Retinal pigment epithelial cell (primary cell): ENCODE measurements around the gene EFCAB14.
"Not testable (repeated sequence)": the region's sequence is repeated elsewhere in the genome, so short reads cannot be mapped to it uniquely, and the experiment has no call there.

Experiments
- DNase-seq: peaks from one replicate; pipeline ENCODE4 v3.0.0-alpha.2; 2010; ENCODE audit warnings: low read depth
- H3K4me3 ChIP-seq: 2 replicates; pipeline ENCODE4 v1.5.1; 2011; ENCODE audit warnings: mild to moderate bottlenecking, low read length, control low read depth, moderate library complexity
- TF ChIP-seq, protein P1 (sequence below): conservative IDR thresholded peaks from 2 replicates; pipeline ENCODE4 v1.5.1; 2011; ENCODE audit warnings: low read depth, low read length, control low read depth, inconsistent platforms

Gene EFCAB14

DNA sequence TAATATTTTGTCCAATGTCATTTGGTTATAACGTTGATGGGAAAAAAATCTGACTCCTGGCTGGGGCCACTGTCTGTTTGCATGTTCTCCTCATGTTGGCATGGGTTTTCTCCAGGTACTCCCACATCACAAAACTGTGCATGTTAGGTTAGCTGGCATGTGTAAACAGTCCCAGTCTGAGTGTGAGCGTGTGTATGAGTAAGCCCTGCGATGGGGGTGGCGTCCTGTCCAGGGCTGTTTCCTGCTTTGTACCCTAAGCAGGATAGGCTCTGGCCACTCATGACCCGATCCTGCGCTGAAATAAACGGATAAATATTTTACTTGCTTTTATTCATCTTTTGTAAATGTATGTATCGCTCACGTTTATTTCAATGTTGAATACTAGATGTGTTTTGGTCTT is 13.5 kb downstream of the EFCAB14 start:
- TF ChIP-seq, protein P1, sequence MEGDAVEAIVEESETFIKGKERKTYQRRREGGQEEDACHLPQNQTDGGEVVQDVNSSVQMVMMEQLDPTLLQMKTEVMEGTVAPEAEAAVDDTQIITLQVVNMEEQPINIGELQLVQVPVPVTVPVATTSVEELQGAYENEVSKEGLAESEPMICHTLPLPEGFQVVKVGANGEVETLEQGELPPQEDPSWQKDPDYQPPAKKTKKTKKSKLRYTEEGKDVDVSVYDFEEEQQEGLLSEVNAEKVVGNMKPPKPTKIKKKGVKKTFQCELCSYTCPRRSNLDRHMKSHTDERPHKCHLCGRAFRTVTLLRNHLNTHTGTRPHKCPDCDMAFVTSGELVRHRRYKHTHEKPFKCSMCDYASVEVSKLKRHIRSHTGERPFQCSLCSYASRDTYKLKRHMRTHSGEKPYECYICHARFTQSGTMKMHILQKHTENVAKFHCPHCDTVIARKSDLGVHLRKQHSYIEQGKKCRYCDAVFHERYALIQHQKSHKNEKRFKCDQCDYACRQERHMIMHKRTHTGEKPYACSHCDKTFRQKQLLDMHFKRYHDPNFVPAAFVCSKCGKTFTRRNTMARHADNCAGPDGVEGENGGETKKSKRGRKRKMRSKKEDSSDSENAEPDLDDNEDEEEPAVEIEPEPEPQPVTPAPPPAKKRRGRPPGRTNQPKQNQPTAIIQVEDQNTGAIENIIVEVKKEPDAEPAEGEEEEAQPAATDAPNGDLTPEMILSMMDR, result no peak
- no peak overlapping the region for H3K4me3 ChIP-seq
- DNase-seq, result no peak

DNA sequence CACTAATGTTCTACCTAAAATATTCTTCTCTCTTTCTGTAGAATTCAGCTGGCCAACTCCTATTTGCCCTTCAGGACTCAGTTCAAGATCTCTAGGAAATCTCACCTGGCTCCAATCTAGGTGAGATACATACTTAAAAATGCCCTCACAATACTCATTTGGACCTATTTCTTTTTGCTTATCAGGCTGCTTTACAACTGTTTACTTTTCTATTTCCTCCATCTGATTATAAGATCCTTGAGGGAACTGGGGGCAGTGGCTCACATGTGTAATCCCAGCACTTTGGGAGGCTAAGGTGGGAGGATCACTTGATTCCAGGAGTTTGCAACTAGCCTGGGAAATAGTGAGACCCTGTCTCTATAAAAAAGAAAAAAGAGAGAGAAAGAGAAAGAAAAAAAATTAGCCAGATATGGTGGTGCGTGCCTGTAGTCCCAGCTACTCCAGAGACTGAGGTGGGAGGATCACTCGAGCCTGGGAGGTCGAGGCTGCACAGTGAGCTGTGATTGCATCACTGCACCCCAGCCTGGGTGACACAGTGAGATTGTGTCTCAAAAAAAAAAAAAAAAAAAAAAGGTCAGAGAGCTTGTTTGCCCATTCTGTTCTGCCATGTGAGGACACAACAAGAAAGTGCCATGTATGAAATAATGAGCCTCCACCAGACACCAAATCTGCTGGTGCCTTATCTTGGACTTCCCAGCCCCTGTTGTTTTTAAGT is 14.8 kb downstream of the EFCAB14 start:
- no peak overlapping the region for H3K4me3 ChIP-seq
- TF ChIP-seq, protein P1, result no peak
- no peak for DNase-seq

DNA sequence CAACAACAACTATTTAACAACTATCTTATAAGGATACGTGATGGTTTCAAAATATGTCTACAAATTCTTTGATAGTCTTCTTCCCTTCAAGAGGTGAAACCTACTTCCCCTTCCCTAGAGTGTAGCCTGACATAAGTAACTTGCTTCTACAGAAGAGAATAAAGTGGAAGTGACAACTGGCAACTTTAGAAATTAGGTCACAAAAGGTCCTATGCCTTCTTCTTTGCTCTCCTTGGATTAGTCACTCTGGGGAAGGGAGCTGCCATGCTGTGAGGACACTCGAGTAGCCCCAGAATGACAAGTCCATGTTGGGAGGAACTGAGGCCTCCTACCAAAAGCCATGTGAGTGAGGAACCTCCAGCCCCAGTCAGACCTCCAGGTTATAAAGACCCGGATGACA is 19.2 kb downstream of the EFCAB14 start:
- H3K4me3 ChIP-seq, result no peak overlapping the region
- TF ChIP-seq, protein P1, result no peak
- no peak for DNase-seq

DNA sequence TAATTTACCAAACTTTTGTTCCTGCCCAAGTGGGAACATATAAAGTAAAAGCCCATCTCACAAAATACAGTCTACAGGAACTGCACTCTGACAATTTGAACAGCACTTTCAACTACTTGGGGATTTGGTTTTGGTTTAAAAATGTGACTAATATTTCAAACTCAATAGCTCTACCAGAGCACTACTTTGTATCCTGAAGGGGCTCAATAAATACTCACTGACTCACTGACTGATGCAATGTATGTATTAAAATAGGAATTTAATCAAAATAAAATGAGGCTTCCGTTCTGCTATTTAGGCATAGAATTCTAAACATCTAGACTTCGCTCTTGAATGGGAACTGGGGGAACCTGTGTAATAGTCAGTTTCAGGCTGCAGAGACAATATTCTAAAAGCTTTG is 21.9 kb downstream of the EFCAB14 start:
- DNase-seq, result no peak
- no peak overlapping the region for H3K4me3 ChIP-seq
- TF ChIP-seq, protein P1, result no peak

DNA sequence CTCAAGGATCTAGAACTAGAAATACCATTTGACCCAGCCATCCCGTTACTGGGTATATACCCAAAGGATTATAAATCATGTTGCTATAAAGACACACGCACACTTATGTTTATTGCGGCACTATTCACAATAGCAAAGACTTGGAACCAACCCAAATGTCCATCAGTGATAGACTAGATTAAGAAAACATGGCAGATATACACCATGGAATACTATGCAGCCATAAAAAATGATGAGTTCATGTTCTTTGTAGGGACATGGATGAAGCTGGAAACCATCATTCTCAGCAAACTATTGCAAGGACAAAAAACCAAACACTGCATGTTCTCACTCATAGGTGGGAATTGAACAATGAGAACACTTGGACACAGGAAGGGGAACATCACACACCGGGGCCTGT is 24.2 kb downstream of the EFCAB14 start:
- not testable (repeated sequence) for DNase-seq, H3K4me3 ChIP-seq

DNA sequence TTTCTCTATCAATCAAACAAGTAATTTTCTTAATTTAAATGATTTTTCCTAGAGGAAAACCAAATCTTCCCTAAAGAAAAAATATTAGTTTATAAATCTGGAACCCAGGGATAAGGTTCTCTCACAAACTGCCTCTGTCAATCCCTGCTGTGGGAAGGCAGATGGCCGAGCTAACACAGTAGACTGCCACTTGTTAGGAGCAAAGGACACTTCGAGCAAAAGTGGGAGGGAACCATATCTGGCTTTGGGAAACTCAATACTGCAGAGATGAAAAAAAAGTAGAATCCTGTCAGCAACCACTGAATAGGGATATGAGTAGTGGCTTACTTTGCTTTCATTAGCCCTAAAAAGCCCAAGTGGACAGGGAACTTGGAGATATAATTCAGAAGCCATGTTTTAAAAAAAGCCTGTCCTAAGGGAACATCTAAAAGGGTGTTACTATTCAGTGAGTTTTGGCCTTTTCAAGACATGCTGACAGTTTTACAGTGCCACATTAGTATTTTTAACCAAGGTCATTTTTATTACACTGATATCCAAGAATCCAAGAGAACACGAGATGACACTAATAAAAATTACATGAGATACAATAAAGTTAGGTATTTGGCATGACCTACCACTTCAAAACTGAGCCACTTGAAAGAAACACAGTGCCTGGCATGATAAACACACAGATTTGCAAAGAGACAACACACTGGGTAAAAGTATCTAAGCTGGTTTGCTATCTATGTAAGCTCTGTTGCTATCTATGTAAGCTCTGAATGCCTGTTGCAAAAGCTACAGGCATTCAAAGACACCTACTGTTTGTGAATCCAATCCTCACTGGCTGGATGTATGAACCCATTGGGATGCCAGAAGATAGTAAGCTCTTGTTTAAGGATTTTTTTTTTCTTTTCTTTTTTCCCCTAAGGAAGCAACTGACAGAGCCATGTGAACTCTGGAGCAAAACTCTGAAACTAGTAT is 25.8 kb downstream of the EFCAB14 start:
- no peak for DNase-seq
- H3K4me3 ChIP-seq, result no peak overlapping the region
- TF ChIP-seq, protein P1, result no peak

DNA sequence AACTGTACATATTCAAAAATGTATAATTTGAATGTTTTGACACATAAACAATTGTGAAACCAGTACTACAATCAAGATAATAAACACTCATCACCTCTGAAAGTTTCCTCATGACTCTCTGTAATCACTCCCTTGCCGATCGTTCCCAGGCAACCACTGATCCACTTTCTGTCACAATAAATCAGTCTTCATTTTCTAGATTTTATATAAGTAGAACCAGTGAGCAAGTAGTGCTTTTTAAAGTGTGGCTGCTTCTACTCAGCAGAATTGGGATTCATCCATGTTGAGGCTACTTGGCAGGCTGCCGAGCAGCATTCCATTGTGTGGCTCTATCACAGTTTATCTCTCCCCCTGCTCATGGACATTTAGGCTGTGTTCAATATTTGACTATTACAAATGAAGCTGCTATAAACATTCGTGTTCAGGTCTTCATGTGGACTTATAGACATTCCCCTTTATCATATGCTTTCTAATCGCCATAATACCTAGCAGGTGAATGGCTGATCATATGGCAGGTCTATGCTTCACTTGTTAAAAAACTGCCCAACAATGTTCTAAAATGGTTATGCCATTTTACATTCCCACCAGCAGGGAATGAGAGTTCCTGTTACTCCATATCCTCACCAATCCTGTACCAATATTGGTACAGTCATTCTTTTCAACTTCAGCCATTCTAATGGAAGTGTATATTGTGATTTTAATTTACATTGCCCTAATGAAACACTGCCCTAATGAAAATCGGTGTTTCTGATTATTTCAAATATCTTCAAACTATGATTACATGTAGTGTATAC is 26.7 kb downstream of the EFCAB14 start:
- no peak for DNase-seq
- H3K4me3 ChIP-seq, result no peak overlapping the region

More for the DNA sequence above, 26.7 kb downstream of the EFCAB14 start:
- TF ChIP-seq, protein P1, result peak; percentile 14
